GM20000 (cell line): ENCODE measurements around the gene PXDN.

Experiments
- DNase-seq: peaks from one replicate; pipeline ENCODE4 v3.0.0; 2012; ENCODE audit warnings: low spot score
- TF ChIP-seq, protein P1 (sequence below): IDR thresholded peaks from 2 replicates; pipeline ENCODE4 v1.5.1; 2012; ENCODE audit warnings: mild to moderate bottlenecking, control low read depth; ENCODE audit errors: extremely low read depth, missing control alignments

The PXDN gene

DNA sequence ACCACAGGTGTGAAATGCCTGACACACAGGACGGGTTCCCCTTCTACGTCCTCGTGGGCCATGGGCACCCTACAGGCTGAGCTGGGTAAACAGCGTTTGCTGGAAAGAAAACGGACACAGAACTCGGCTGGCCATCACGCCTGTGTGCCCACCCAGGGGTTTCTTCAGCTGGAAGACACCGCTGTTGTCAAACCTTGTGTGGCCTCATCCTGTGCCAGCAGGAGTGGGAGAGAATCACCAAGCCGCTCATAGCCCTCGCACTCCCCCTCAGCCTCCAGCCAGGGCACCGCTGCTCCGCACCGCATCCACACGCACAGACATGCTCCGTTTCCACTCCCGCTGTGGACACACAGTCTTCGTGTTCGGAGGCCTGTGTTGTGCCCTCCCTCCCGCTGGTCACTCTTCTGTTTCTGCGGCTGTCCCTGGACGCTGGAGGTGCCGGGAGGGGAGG lies 161.4 kb downstream of the PXDN start:
- TF ChIP-seq, protein P1, sequence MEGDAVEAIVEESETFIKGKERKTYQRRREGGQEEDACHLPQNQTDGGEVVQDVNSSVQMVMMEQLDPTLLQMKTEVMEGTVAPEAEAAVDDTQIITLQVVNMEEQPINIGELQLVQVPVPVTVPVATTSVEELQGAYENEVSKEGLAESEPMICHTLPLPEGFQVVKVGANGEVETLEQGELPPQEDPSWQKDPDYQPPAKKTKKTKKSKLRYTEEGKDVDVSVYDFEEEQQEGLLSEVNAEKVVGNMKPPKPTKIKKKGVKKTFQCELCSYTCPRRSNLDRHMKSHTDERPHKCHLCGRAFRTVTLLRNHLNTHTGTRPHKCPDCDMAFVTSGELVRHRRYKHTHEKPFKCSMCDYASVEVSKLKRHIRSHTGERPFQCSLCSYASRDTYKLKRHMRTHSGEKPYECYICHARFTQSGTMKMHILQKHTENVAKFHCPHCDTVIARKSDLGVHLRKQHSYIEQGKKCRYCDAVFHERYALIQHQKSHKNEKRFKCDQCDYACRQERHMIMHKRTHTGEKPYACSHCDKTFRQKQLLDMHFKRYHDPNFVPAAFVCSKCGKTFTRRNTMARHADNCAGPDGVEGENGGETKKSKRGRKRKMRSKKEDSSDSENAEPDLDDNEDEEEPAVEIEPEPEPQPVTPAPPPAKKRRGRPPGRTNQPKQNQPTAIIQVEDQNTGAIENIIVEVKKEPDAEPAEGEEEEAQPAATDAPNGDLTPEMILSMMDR: no peak
- DNase-seq: no peak

DNA sequence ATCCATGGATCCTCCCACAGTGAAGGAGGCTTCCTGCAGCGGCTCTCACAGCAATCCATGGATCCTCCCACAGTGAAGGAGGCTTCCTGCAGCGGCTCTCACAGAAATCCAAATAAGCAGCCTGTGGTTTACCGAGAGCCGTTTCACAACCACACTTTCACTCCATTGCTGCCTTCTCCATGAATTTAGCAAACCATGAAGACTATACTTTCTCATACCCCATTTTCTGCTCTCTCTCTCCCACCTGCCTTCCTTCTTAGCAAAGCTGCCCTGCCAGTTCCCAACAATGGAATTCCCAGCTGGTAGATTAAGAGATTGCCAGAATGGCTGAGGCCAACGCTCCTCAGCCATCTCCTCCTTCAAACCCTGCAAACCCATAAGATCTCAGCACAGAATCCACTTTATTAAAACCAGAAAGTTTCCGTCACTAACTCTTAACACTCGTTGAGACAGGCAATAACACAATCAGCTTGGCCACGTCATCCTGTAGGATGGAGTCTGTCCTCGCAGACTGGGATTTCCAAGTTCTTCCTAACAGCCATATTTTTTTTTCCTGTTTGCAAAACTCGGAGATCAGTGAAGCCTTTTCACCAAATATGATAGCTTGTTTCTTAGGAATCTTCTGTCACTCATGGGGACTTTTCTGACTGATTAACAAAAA lies 162.2 kb downstream of the PXDN start:
- no peak for DNase-seq
- TF ChIP-seq, protein P1: no peak
